Measurements from ENCODE around the gene STRADA.

STRADA gene

GRCh38 chr17:63718988-63719387 lies 22.6 kb downstream of the STRADA start:
- no peak overlapping the region for H3K27ac ChIP-seq
- TF ChIP-seq, protein P1, sequence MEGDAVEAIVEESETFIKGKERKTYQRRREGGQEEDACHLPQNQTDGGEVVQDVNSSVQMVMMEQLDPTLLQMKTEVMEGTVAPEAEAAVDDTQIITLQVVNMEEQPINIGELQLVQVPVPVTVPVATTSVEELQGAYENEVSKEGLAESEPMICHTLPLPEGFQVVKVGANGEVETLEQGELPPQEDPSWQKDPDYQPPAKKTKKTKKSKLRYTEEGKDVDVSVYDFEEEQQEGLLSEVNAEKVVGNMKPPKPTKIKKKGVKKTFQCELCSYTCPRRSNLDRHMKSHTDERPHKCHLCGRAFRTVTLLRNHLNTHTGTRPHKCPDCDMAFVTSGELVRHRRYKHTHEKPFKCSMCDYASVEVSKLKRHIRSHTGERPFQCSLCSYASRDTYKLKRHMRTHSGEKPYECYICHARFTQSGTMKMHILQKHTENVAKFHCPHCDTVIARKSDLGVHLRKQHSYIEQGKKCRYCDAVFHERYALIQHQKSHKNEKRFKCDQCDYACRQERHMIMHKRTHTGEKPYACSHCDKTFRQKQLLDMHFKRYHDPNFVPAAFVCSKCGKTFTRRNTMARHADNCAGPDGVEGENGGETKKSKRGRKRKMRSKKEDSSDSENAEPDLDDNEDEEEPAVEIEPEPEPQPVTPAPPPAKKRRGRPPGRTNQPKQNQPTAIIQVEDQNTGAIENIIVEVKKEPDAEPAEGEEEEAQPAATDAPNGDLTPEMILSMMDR (IDR thresholded peaks at IDR 0.05), result no peak
- no peak for TF ChIP-seq ZFX (IDR thresholded peaks at IDR 0.05; ENCODE audit: borderline replicate concordance)

DNA sequence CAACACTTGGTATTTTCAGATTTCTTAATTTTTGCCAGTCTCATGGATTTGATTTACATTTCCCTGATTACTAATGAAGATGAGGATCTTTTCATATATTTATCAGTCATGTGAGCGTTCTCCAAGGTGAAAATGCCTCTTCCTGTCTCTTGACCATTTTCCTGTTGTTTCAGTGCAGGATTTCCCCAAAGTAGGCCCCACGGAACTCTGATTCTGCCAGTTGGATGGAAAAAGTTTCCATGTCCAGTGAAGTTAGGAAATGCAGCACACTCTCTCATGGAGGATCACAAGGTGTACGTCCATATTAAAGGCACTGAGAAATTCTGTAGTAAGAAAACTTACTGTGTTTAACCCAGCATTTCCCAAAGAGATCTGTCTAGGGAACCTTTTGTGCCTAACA lies 25.2 kb downstream of the STRADA start:
- TF ChIP-seq, protein P1 (IDR thresholded peaks at IDR 0.05), result no peak
- no peak for TF ChIP-seq ZFX (IDR thresholded peaks at IDR 0.05; ENCODE audit: borderline replicate concordance)
- H3K27ac ChIP-seq, result no peak overlapping the region

GRCh38 chr17:63714550-63715277 lies 26.9 kb downstream of the STRADA start:
- no peak overlapping the region for H3K27ac ChIP-seq
- TF ChIP-seq, protein P1 (IDR thresholded peaks at IDR 0.05), result no peak
- no peak for TF ChIP-seq ZFX (IDR thresholded peaks at IDR 0.05; ENCODE audit: borderline replicate concordance)

DNA sequence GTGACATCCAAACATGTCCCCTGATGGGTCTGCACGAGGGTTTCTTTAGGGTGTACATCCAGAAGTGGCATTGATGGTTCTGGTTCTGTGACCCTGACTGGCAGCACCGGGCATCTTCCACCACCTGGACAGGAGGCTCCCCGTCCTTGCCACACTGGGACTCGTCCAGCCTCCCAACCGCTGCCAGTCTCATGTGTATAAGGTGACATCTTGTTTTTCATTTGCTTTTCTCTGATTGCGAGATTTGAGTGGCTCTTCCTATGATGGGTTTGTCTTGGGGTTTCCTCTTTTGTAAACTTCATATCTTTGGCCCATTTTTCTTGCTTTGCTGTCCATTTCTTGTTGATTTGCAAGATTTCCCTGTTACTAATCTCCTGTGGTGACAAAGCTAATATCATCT lies 32.5 kb downstream of the STRADA start:
- no peak overlapping the region for H3K27ac ChIP-seq
- no peak for TF ChIP-seq ZFX (IDR thresholded peaks at IDR 0.05; ENCODE audit: borderline replicate concordance)

- no peak overlapping the region for H3K27ac ChIP-seq
- TF ChIP-seq, protein P1 (IDR thresholded peaks at IDR 0.05), result no peak
- no peak for TF ChIP-seq ZFX (IDR thresholded peaks at IDR 0.05; ENCODE audit: borderline replicate concordance)
These were observed 34.4 kb downstream of the STRADA start for GRCh38 chr17:63707151-63707550.

DNA sequence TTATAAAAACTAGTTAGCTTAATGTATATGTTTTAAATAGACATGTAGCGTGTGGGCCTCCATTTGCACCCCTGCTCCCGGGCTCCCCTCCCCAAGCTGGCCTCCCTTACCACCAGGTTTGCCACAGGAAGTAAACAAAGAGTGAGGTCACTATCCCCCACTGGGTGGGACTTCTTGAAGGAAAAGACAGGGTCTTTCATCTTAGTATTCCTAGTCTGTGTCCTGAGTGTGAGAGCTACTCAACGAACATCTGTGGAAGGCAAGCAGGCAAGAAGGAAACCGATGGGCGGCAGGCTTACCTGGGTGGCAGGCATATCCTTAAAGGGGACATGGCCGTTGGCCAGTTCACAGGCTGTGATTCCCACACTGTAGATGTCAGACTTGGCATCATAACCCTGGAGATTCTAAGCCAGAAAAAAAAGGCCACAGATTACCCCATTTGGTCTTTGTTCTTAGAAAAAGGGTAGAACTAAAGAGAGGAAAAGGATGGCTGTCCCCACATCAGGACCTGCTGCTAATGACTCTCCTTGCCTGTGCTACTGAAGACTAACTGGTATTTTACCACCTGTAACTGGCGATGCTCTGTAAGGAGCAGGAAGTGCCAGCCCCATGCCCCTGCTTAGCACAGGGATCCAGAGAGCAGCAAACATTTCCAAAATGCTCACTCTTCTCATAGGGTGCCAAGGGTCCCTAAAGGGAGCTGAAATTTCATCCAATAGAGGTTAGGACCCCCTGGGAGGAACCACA lies 35.1 kb downstream of the STRADA start:
- no peak overlapping the region for H3K27ac ChIP-seq
- no peak for TF ChIP-seq ZFX (IDR thresholded peaks at IDR 0.05; ENCODE audit: borderline replicate concordance)
- TF ChIP-seq, protein P1 (IDR thresholded peaks at IDR 0.05), result no peak

- TF ChIP-seq ZFX (IDR thresholded peaks at IDR 0.05; ENCODE audit: borderline replicate concordance), result no peak
- TF ChIP-seq, protein P1 (IDR thresholded peaks at IDR 0.05), result no peak
- no peak overlapping the region for H3K27ac ChIP-seq
These were observed 35.9 kb downstream of the STRADA start for GRCh38 chr17:63705657-63706056.
